IPS-18a (cell line): ENCODE data around the gene DNAAF5.

ENCODE experiments used
- H3K27ac ChIP-seq: one replicate; pipeline ENCODE4 v1.5.1; 2013; ENCODE audit warnings: low read length
- H3K27me3 ChIP-seq: one replicate; pipeline ENCODE4 v1.6.1; 2013; ENCODE audit warnings: mild to moderate bottlenecking, low read length; ENCODE audit not compliant: control insufficient read depth, insufficient read depth
- H3K36me3 ChIP-seq: one replicate; pipeline ENCODE4 v1.6.1; 2013; ENCODE audit warnings: low read depth, low read length; ENCODE audit not compliant: control insufficient read depth
- H3K4me1 ChIP-seq: one replicate; pipeline ENCODE4 v1.6.1; 2013; ENCODE audit warnings: low read depth, low read length; ENCODE audit not compliant: control insufficient read depth
- H3K4me3 ChIP-seq: one replicate; pipeline ENCODE4 v1.5.1; 2013; ENCODE audit warnings: low read length
- H3K9ac ChIP-seq: one replicate; pipeline ENCODE4 v1.6.1; 2013; ENCODE audit warnings: mild to moderate bottlenecking, low read length, moderate library complexity
- H3K9me3 ChIP-seq: one replicate; pipeline ENCODE4 v1.6.1; 2013; ENCODE audit warnings: low read depth, low read length; ENCODE audit not compliant: control insufficient read depth

Gene DNAAF5

GRCh38 chr7:754531-755412, 28.3 kb downstream of the DNAAF5 start:
- peaks cover 51% of the 10 kb centered on the region for H3K36me3 ChIP-seq
- no peak overlapping the region for H3K4me3 ChIP-seq
- H3K4me1 ChIP-seq = no peaks in the 10 kb centered on the region
- no peaks in the 10 kb centered on the region for H3K27me3 ChIP-seq
- no peak overlapping the region for H3K9ac ChIP-seq
- H3K9me3 ChIP-seq = no peaks in the 10 kb centered on the region
- no peak overlapping the region for H3K27ac ChIP-seq

- no peaks in the 10 kb centered on the region for H3K4me1 ChIP-seq
- H3K4me3 ChIP-seq = no peak overlapping the region
- no peak overlapping the region for H3K27ac ChIP-seq
- no peaks in the 10 kb centered on the region for H3K27me3 ChIP-seq
- peaks cover 51% of the 10 kb centered on the region for H3K36me3 ChIP-seq
- no peak overlapping the region for H3K9ac ChIP-seq
- H3K9me3 ChIP-seq = no peaks in the 10 kb centered on the region
Measured at GRCh38 chr7:755413-755805, 28.9 kb downstream of the DNAAF5 start.

GRCh38 chr7:756231-756927, 29.9 kb downstream of the DNAAF5 start:
- H3K36me3 ChIP-seq = peaks cover 47% of the 10 kb centered on the region
- H3K27ac ChIP-seq = no peak overlapping the region
- H3K27me3 ChIP-seq = no peaks in the 10 kb centered on the region
- no peaks in the 10 kb centered on the region for H3K9me3 ChIP-seq
- no peaks in the 10 kb centered on the region for H3K4me1 ChIP-seq
- no peak overlapping the region for H3K4me3 ChIP-seq
- no peak overlapping the region for H3K9ac ChIP-seq

GRCh38 chr7:756928-757560, 30.5 kb downstream of the DNAAF5 start:
- Histone ChIP-seq H3K9ac (no peak overlapping the region), H3K4me1 (no peaks in the 10 kb centered on the region), H3K36me3 (peaks cover 48% of the 10 kb centered on the region), H3K27me3 (no peaks in the 10 kb centered on the region), H3K4me3 (no peak overlapping the region), H3K27ac (no peak overlapping the region), H3K9me3 (no peaks in the 10 kb centered on the region)

- no peak overlapping the region for H3K27ac ChIP-seq
- H3K27me3 ChIP-seq = no peaks in the 10 kb centered on the region
- no peaks in the 10 kb centered on the region for H3K9me3 ChIP-seq
- peaks cover 44% of the 10 kb centered on the region for H3K36me3 ChIP-seq
- H3K9ac ChIP-seq = no peak overlapping the region
- H3K4me1 ChIP-seq = no peaks in the 10 kb centered on the region
- no peak overlapping the region for H3K4me3 ChIP-seq
Measured at GRCh38 chr7:757741-758163, 31.3 kb downstream of the DNAAF5 start.

- Histone ChIP-seq H3K36me3 (peaks cover 55% of the 10 kb centered on the region), H3K9me3 (no peaks in the 10 kb centered on the region), H3K27me3 (no peaks in the 10 kb centered on the region), H3K27ac (no peak overlapping the region), H3K9ac (no peak overlapping the region), H3K4me1 (no peaks in the 10 kb centered on the region), H3K4me3 (no peak overlapping the region)
Measured at GRCh38 chr7:759569-759968, 33.1 kb downstream of the DNAAF5 start.

GRCh38 chr7:760006-760405, 33.5 kb downstream of the DNAAF5 start:
- Histone ChIP-seq H3K36me3 (peaks cover 53% of the 10 kb centered on the region), H3K4me3 (no peak overlapping the region), H3K9ac (no peak overlapping the region), H3K27me3 (no peaks in the 10 kb centered on the region), H3K27ac (no peak overlapping the region), H3K9me3 (no peaks in the 10 kb centered on the region), H3K4me1 (no peaks in the 10 kb centered on the region)

GRCh38 chr7:761101-761500, 34.6 kb downstream of the DNAAF5 start:
- no peaks in the 10 kb centered on the region for H3K9me3 ChIP-seq
- peaks cover 51% of the 10 kb centered on the region for H3K36me3 ChIP-seq
- no peak overlapping the region for H3K27ac ChIP-seq
- no peaks in the 10 kb centered on the region for H3K27me3 ChIP-seq
- H3K4me3 ChIP-seq = no peak overlapping the region
- no peaks in the 10 kb centered on the region for H3K4me1 ChIP-seq
- no peak overlapping the region for H3K9ac ChIP-seq

GRCh38 chr7:761631-762030, 35.1 kb downstream of the DNAAF5 start:
- H3K9me3 ChIP-seq = no peaks in the 10 kb centered on the region
- H3K4me1 ChIP-seq = no peaks in the 10 kb centered on the region
- H3K27ac ChIP-seq = no peak overlapping the region
- no peak overlapping the region for H3K9ac ChIP-seq
- H3K4me3 ChIP-seq = no peak overlapping the region
- no peaks in the 10 kb centered on the region for H3K27me3 ChIP-seq
- H3K36me3 ChIP-seq = peaks cover 48% of the 10 kb centered on the region

- H3K9me3 ChIP-seq = no peaks in the 10 kb centered on the region
- no peak overlapping the region for H3K9ac ChIP-seq
- H3K4me3 ChIP-seq = no peak overlapping the region
- no peak overlapping the region for H3K27ac ChIP-seq
- H3K27me3 ChIP-seq = no peaks in the 10 kb centered on the region
- H3K4me1 ChIP-seq = no peaks in the 10 kb centered on the region
- H3K36me3 ChIP-seq = peaks cover 36% of the 10 kb centered on the region
Measured at GRCh38 chr7:762885-763284, 36.4 kb downstream of the DNAAF5 start.

GRCh38 chr7:763762-764161, 37.3 kb downstream of the DNAAF5 start:
- Histone ChIP-seq H3K36me3 (peaks cover 33% of the 10 kb centered on the region), H3K9me3 (no peaks in the 10 kb centered on the region), H3K9ac (no peak overlapping the region), H3K4me3 (no peak overlapping the region), H3K27me3 (no peaks in the 10 kb centered on the region), H3K27ac (no peak overlapping the region), H3K4me1 (no peaks in the 10 kb centered on the region)
